ENCODE data around the gene LYPD6B.

Gene LYPD6B

GRCh38 chr2:149075105-149075504 is 36.6 kb downstream of the LYPD6B start:
- no peaks in the 10 kb centered on the region for H3K27me3 ChIP-seq (ENCODE audit: insufficient read depth, low read length, poor library complexity)
- H2BK5ac ChIP-seq (ENCODE audit: low read length), result no peak overlapping the region
- no peak overlapping the region for H3K23ac ChIP-seq (ENCODE audit: low read length)
- no peak overlapping the region for H3K4me2 ChIP-seq (ENCODE audit: low read length)
- H3K18ac ChIP-seq (ENCODE audit: low read length), result no peak overlapping the region
- peaks cover 19% of the 10 kb centered on the region for H3K4me1 ChIP-seq (ENCODE audit: control insufficient read depth, low read depth, low read length)
- no peak overlapping the region for H3K4ac ChIP-seq (ENCODE audit: low read depth, low read length)
- H3K79me1 ChIP-seq (ENCODE audit: low read length), result no peaks in the 10 kb centered on the region
- no peak overlapping the region for H4K5ac ChIP-seq (ENCODE audit: low read length)
- DNase-seq, result no peak
- no CpG with 5 or more reads among the region's 2 CpGs for WGBS (ENCODE audit: extremely low coverage, insufficient coverage, low lambda C conversion rate)
- no peak overlapping the region for H3K56ac ChIP-seq (ENCODE audit: low read length)
- no peak overlapping the region for H2AK5ac ChIP-seq (ENCODE audit: low read length)
- H3K36me3 ChIP-seq (ENCODE audit: control insufficient read depth, insufficient read depth, low read length), result no peaks in the 10 kb centered on the region
- H3K79me2 ChIP-seq (ENCODE audit: control insufficient read depth, insufficient read depth, low read length), result no peaks in the 10 kb centered on the region
- no peak overlapping the region for H2BK15ac ChIP-seq (replicated peaks; ENCODE audit: low read depth)
- H2BK120ac ChIP-seq (ENCODE audit: low read depth, low read length), result no peak overlapping the region
- H4K8ac ChIP-seq (ENCODE audit: low read depth, low read length), result no peak overlapping the region
- no peak overlapping the region for H3K4me3 ChIP-seq (ENCODE audit: low read length)
- H3K27ac ChIP-seq (ENCODE audit: low read depth, low read length), result no peak overlapping the region
- no peak overlapping the region for H3K9ac ChIP-seq (ENCODE audit: low read length)

- no peak overlapping the region for H2BK5ac ChIP-seq (ENCODE audit: low read length)
- no CpG with 5 or more reads among the region's 10 CpGs for WGBS (ENCODE audit: extremely low coverage, insufficient coverage, low lambda C conversion rate)
- no peak overlapping the region for H2AK5ac ChIP-seq (ENCODE audit: low read length)
- no peaks in the 10 kb centered on the region for H3K36me3 ChIP-seq (ENCODE audit: control insufficient read depth, insufficient read depth, low read length)
- peak overlapping the region; percentile 25 for H3K9ac ChIP-seq (ENCODE audit: low read length)
- no peak overlapping the region for H3K4me2 ChIP-seq (ENCODE audit: low read length)
- no peak overlapping the region for H3K18ac ChIP-seq (ENCODE audit: low read length)
- no peak overlapping the region for H2BK120ac ChIP-seq (ENCODE audit: low read depth, low read length)
- H3K23ac ChIP-seq (ENCODE audit: low read length), result no peak overlapping the region
- no peak for DNase-seq
- H4K8ac ChIP-seq (ENCODE audit: low read depth, low read length), result no peak overlapping the region
- H2BK15ac ChIP-seq (replicated peaks; ENCODE audit: low read depth), result no peak overlapping the region
- no peak overlapping the region for H3K4me3 ChIP-seq (ENCODE audit: low read length)
- no peak overlapping the region for H3K4ac ChIP-seq (ENCODE audit: low read depth, low read length)
- peak overlapping the region; percentile 63 for H3K56ac ChIP-seq (ENCODE audit: low read length)
- H3K79me1 ChIP-seq (ENCODE audit: low read length), result no peaks in the 10 kb centered on the region
- no peak overlapping the region for H3K27ac ChIP-seq (ENCODE audit: low read depth, low read length)
- H3K27me3 ChIP-seq (ENCODE audit: insufficient read depth, low read length, poor library complexity), result no peaks in the 10 kb centered on the region
- no peaks in the 10 kb centered on the region for H3K79me2 ChIP-seq (ENCODE audit: control insufficient read depth, insufficient read depth, low read length)
- H3K4me1 ChIP-seq (ENCODE audit: control insufficient read depth, low read depth, low read length), result peaks cover 16% of the 10 kb centered on the region
- H4K5ac ChIP-seq (ENCODE audit: low read length), result no peak overlapping the region
Measured at GRCh38 chr2:149075853-149076252, 37.4 kb downstream of the LYPD6B start.

GRCh38 chr2:149076863-149077412 is 38.4 kb downstream of the LYPD6B start:
- Histone ChIP-seq H3K9ac (ENCODE audit: low read length) (no peak overlapping the region), H3K4me1 (ENCODE audit: control insufficient read depth, low read depth, low read length) (peaks cover 17% of the 10 kb centered on the region), H2BK5ac (ENCODE audit: low read length) (no peak overlapping the region), H4K5ac (ENCODE audit: low read length) (no peak overlapping the region), H3K79me1 (ENCODE audit: low read length) (no peaks in the 10 kb centered on the region), H2AK5ac (ENCODE audit: low read length) (no peak overlapping the region), H3K18ac (ENCODE audit: low read length) (peak overlapping the region; percentile 9), H3K56ac (ENCODE audit: low read length) (peak overlapping the region; percentile 60), H3K27ac (ENCODE audit: low read depth, low read length) (peak overlapping the region; percentile 29), H3K4me3 (ENCODE audit: low read length) (no peak overlapping the region), H3K4ac (ENCODE audit: low read depth, low read length) (no peak overlapping the region), H3K23ac (ENCODE audit: low read length) (no peak overlapping the region), H3K79me2 (ENCODE audit: control insufficient read depth, insufficient read depth, low read length) (no peaks in the 10 kb centered on the region), H2BK15ac (replicated peaks; ENCODE audit: low read depth) (no peak overlapping the region), H3K27me3 (ENCODE audit: insufficient read depth, low read length, poor library complexity) (no peaks in the 10 kb centered on the region), H3K4me2 (ENCODE audit: low read length) (no peak overlapping the region), H4K8ac (ENCODE audit: low read depth, low read length) (no peak overlapping the region), H3K36me3 (ENCODE audit: control insufficient read depth, insufficient read depth, low read length) (no peaks in the 10 kb centered on the region), H2BK120ac (ENCODE audit: low read depth, low read length) (no peak overlapping the region)
- WGBS (ENCODE audit: extremely low coverage, insufficient coverage, low lambda C conversion rate), result no CpG with 5 or more reads among the region's 5 CpGs
- DNase-seq, result peak; percentile 89

- H3K27ac ChIP-seq (ENCODE audit: low read depth, low read length), result peak overlapping the region; percentile 33
- no peak overlapping the region for H3K9ac ChIP-seq (ENCODE audit: low read length)
- no peak overlapping the region for H4K8ac ChIP-seq (ENCODE audit: low read depth, low read length)
- H2BK5ac ChIP-seq (ENCODE audit: low read length), result no peak overlapping the region
- H3K18ac ChIP-seq (ENCODE audit: low read length), result peak overlapping the region; percentile 75
- H3K79me2 ChIP-seq (ENCODE audit: control insufficient read depth, insufficient read depth, low read length), result no peaks in the 10 kb centered on the region
- no peaks in the 10 kb centered on the region for H3K27me3 ChIP-seq (ENCODE audit: insufficient read depth, low read length, poor library complexity)
- DNase-seq, result peak; percentile 84
- H3K4ac ChIP-seq (ENCODE audit: low read depth, low read length), result peak overlapping the region; percentile 46
- H3K36me3 ChIP-seq (ENCODE audit: control insufficient read depth, insufficient read depth, low read length), result no peaks in the 10 kb centered on the region
- H2BK120ac ChIP-seq (ENCODE audit: low read depth, low read length), result peak overlapping the region; percentile 8
- no CpG with 5 or more reads among the region's 3 CpGs for WGBS (ENCODE audit: extremely low coverage, insufficient coverage, low lambda C conversion rate)
- H3K79me1 ChIP-seq (ENCODE audit: low read length), result no peaks in the 10 kb centered on the region
- peaks cover 25% of the 10 kb centered on the region for H3K4me1 ChIP-seq (ENCODE audit: control insufficient read depth, low read depth, low read length)
- H3K4me3 ChIP-seq (ENCODE audit: low read length), result no peak overlapping the region
- peak overlapping the region; percentile 16 for H2AK5ac ChIP-seq (ENCODE audit: low read length)
- peak overlapping the region; percentile 61 for H3K56ac ChIP-seq (ENCODE audit: low read length)
- H3K23ac ChIP-seq (ENCODE audit: low read length), result no peak overlapping the region
- H2BK15ac ChIP-seq (replicated peaks; ENCODE audit: low read depth), result no peak overlapping the region
- no peak overlapping the region for H3K4me2 ChIP-seq (ENCODE audit: low read length)
- no peak overlapping the region for H4K5ac ChIP-seq (ENCODE audit: low read length)
Measured at GRCh38 chr2:149077861-149078260, 39.4 kb downstream of the LYPD6B start.

- Histone ChIP-seq H3K4me1 (ENCODE audit: control insufficient read depth, low read depth, low read length) (peaks cover 26% of the 10 kb centered on the region), H3K4ac (ENCODE audit: low read depth, low read length) (no peak overlapping the region), H3K4me2 (ENCODE audit: low read length) (no peak overlapping the region), H3K27ac (ENCODE audit: low read depth, low read length) (no peak overlapping the region), H3K23ac (ENCODE audit: low read length) (no peak overlapping the region), H2AK5ac (ENCODE audit: low read length) (peak overlapping the region; percentile 84), H3K56ac (ENCODE audit: low read length) (no peak overlapping the region), H3K4me3 (ENCODE audit: low read length) (no peak overlapping the region), H2BK5ac (ENCODE audit: low read length) (peak overlapping the region; percentile 30), H4K8ac (ENCODE audit: low read depth, low read length) (no peak overlapping the region), H3K18ac (ENCODE audit: low read length) (peak overlapping the region; percentile 4), H2BK15ac (replicated peaks; ENCODE audit: low read depth) (no peak overlapping the region), H4K5ac (ENCODE audit: low read length) (no peak overlapping the region), H3K79me1 (ENCODE audit: low read length) (no peaks in the 10 kb centered on the region), H3K9ac (ENCODE audit: low read length) (no peak overlapping the region), H3K27me3 (ENCODE audit: insufficient read depth, low read length, poor library complexity) (no peaks in the 10 kb centered on the region), H3K79me2 (ENCODE audit: control insufficient read depth, insufficient read depth, low read length) (no peaks in the 10 kb centered on the region), H3K36me3 (ENCODE audit: control insufficient read depth, insufficient read depth, low read length) (no peaks in the 10 kb centered on the region), H2BK120ac (ENCODE audit: low read depth, low read length) (no peak overlapping the region)
- DNase-seq, result no peak
- WGBS (ENCODE audit: extremely low coverage, insufficient coverage, low lambda C conversion rate), result no CpG with 5 or more reads among the region's 3 CpGs
Measured at GRCh38 chr2:149080099-149080498, 41.6 kb downstream of the LYPD6B start.

- no peak overlapping the region for H3K9ac ChIP-seq (ENCODE audit: low read length)
- H3K23ac ChIP-seq (ENCODE audit: low read length), result no peak overlapping the region
- DNase-seq, result peak; percentile 97
- no peak overlapping the region for H2AK5ac ChIP-seq (ENCODE audit: low read length)
- H3K79me1 ChIP-seq (ENCODE audit: low read length), result no peaks in the 10 kb centered on the region
- H3K4me3 ChIP-seq (ENCODE audit: low read length), result no peak overlapping the region
- no peaks in the 10 kb centered on the region for H3K79me2 ChIP-seq (ENCODE audit: control insufficient read depth, insufficient read depth, low read length)
- no peak overlapping the region for H2BK15ac ChIP-seq (replicated peaks; ENCODE audit: low read depth)
- no CpG with 5 or more reads among the region's 1 CpG for WGBS (ENCODE audit: extremely low coverage, insufficient coverage, low lambda C conversion rate)
- no peak overlapping the region for H3K4ac ChIP-seq (ENCODE audit: low read depth, low read length)
- no peaks in the 10 kb centered on the region for H3K27me3 ChIP-seq (ENCODE audit: insufficient read depth, low read length, poor library complexity)
- no peak overlapping the region for H2BK5ac ChIP-seq (ENCODE audit: low read length)
- no peak overlapping the region for H3K18ac ChIP-seq (ENCODE audit: low read length)
- H3K27ac ChIP-seq (ENCODE audit: low read depth, low read length), result no peak overlapping the region
- H2BK120ac ChIP-seq (ENCODE audit: low read depth, low read length), result no peak overlapping the region
- H3K4me1 ChIP-seq (ENCODE audit: control insufficient read depth, low read depth, low read length), result peaks cover 26% of the 10 kb centered on the region
- H3K4me2 ChIP-seq (ENCODE audit: low read length), result no peak overlapping the region
- no peak overlapping the region for H3K56ac ChIP-seq (ENCODE audit: low read length)
- H3K36me3 ChIP-seq (ENCODE audit: control insufficient read depth, insufficient read depth, low read length), result no peaks in the 10 kb centered on the region
- H4K8ac ChIP-seq (ENCODE audit: low read depth, low read length), result no peak overlapping the region
- H4K5ac ChIP-seq (ENCODE audit: low read length), result no peak overlapping the region
Measured at GRCh38 chr2:149080971-149081370, 42.5 kb downstream of the LYPD6B start.
